WTC11 (cell line): ENCODE measurements around the gene SPATA3. TPM values are rescaled to one million over a fixed set of nuclear protein-coding genes. Genes with fewer than 3 reads are reported as not detected.

ENCODE experiments used
- ATAC-seq: fragments of 200-7000 bp; cut with Tn5 transposase; 2 replicates; pipeline ENCODE4 v1.10.0; 2021; ENCODE audit warnings: mild to moderate bottlenecking, moderate library complexity
- CTCF ChIA-PET: fragments of 300-600 bp; sonication (Branson Sonifier 250); formaldehyde crosslinking; loops from one replicate; lab custom pipeline; 2021; ENCODE audit warnings: antibody characterized with exemption; lab: Charles Lee
- POLR2A ChIA-PET: fragments of 350-600 bp; sonication (Branson Sonifier 250); formaldehyde crosslinking; loops from one replicate; lab custom pipeline; 2021; ENCODE audit warnings: antibody characterized with exemption; lab: Charles Lee
- DNase-seq: peaks from one replicate; pipeline ENCODE4 v3.0.0; 2021; ENCODE audit warnings: low spot score
- H3K27ac Mint-ChIP-seq: 2 replicates; pipeline ENCODE4 v1.8.0; 2021; ENCODE audit warnings: mixed read lengths
- H3K27me3 Mint-ChIP-seq: 2 replicates; pipeline ENCODE4 v1.8.0; 2021; ENCODE audit warnings: low read depth, mild to moderate bottlenecking, moderate library complexity, mixed read lengths
- H3K36me3 Mint-ChIP-seq: 2 replicates; pipeline ENCODE4 v1.8.0; 2021; ENCODE audit warnings: mixed read lengths
- H3K4me1 Mint-ChIP-seq: 2 replicates; pipeline ENCODE4 v1.8.0; 2022; ENCODE audit warnings: mixed read lengths
- H3K4me3 Mint-ChIP-seq: 2 replicates; pipeline ENCODE4 v1.8.0; 2021; ENCODE audit warnings: mild to moderate bottlenecking, moderate library complexity, mixed read lengths
- H3K9me3 Mint-ChIP-seq: 2 replicates; pipeline ENCODE4 v1.8.0; 2021; ENCODE audit warnings: mixed read lengths
- AR ChIP-seq: fragments of 250-450 bp; sonication (Bioruptor Pico); IDR thresholded peaks from 2 replicates; pipeline ENCODE4 v1.9.0; 2021; ENCODE audit warnings: mild to moderate bottlenecking
- CDX4 ChIP-seq: fragments of 250-450 bp; sonication (Bioruptor Pico); IDR thresholded peaks from 2 replicates; pipeline ENCODE4 v1.9.0; 2021; ENCODE audit warnings: moderate library complexity, mild to moderate bottlenecking, inconsistent platforms, borderline replicate concordance
- E2F1 ChIP-seq: sonication (generic); formaldehyde crosslinking; IDR thresholded peaks from 2 replicates; pipeline ENCODE4 v1.8.0; 2022; ENCODE audit warnings: mild to moderate bottlenecking, missing genetic modification reagents
- E2F5 ChIP-seq: sonication (generic); formaldehyde crosslinking; IDR thresholded peaks from 2 replicates; pipeline ENCODE4 v1.8.1; 2022; ENCODE audit warnings: mild to moderate bottlenecking, moderate library complexity, missing genetic modification reagents
- ERG ChIP-seq: fragments of 250-450 bp; sonication (Bioruptor Pico); IDR thresholded peaks from 2 replicates; pipeline ENCODE4 v1.8.0; 2021; ENCODE audit warnings: mild to moderate bottlenecking
- ZNF138 ChIP-seq: sonication (generic); formaldehyde crosslinking; conservative IDR thresholded peaks from 2 replicates; pipeline ENCODE4 v1.8.1; 2022; ENCODE audit warnings: mild to moderate bottlenecking, moderate library complexity, missing genetic modification reagents
- ZNF317 ChIP-seq: sonication (generic); formaldehyde crosslinking; IDR thresholded peaks from 2 replicates; pipeline ENCODE4 v1.8.1; 2023; ENCODE audit warnings: low read depth, mild to moderate bottlenecking, moderate library complexity, missing genetic modification reagents, borderline replicate concordance
- ZNF416 ChIP-seq: fragments of 250-450 bp; sonication (Bioruptor Pico); IDR thresholded peaks from 2 replicates; pipeline ENCODE4 v1.9.0; 2021; ENCODE audit warnings: mild to moderate bottlenecking, inconsistent platforms
- ZNF532 ChIP-seq: fragments of 250-450 bp; sonication (Bioruptor Pico); IDR thresholded peaks from 2 replicates; pipeline ENCODE4 v1.9.0; 2021; ENCODE audit warnings: mild to moderate bottlenecking, borderline replicate concordance
- total RNA-seq: library from RNA; stranded (reverse); gene quantifications from 3 replicates; pipeline ENCODE4 v1.2.3, GENCODE V29; 2021

The SPATA3 gene
- total RNA-seq, 1 experiment from 2014 or later: not detected

GRCh38 chr2:231033147-231034132, 37.5 kb downstream of the SPATA3 start (continued):
- TF ChIP-seq ERG (CRISPR knock-in tag) (no peak), E2F5 (no peak), AR (CRISPR knock-in tag) (no peak), CDX4 (CRISPR knock-in tag) (no peak), E2F1 (CRISPR knock-in tag) (no peak), ZNF138 (CRISPR knock-in tag) (no peak), ZNF532 (CRISPR knock-in tag) (no peak)

- CTCF ChIA-PET: interaction anchor here (1.0 to 1.2 kb wide), 2 partner anchors 19 to 96 kb away, joined by 3 to 4 read pairs; no protein-coding TSS in a partner anchor
- no peak for TF ChIP-seq ZNF416 (CRISPR knock-in tag)
- TF ChIP-seq ZNF317 (CRISPR knock-in tag): no peak
- Mint-ChIP-seq H3K27ac (no peak overlapping the region), H3K9me3 (no peaks in the 10 kb centered on the region), H3K27me3 (peaks cover 70% of the 10 kb centered on the region), H3K36me3 (no peaks in the 10 kb centered on the region), H3K4me1 (peaks cover 6% of the 10 kb centered on the region), H3K4me3 (no peak overlapping the region)
- POLR2A ChIA-PET: no interaction called here
- DNase-seq: no peak
- ATAC-seq: no peak
These were observed 38.5 kb downstream of the SPATA3 start for GRCh38 chr2:231034291-231034882.
